Loucy (cell line): Measurements from ENCODE around the gene NKG7.

Experiments
- CTCF ChIP-seq: fragments of 200-600 bp; sonication (generic); conservative IDR thresholded peaks from 2 replicates; pipeline ENCODE4 v1.5.1; 2014; ENCODE audit warnings: mild to moderate bottlenecking, antibody characterized with exemption, low read length
- EZH2phosphoT487 ChIP-seq: fragments of 200-600 bp; IDR thresholded peaks from 2 replicates; pipeline ENCODE4 v1.6.1; 2018; ENCODE audit warnings: antibody characterized with exemption, mild to moderate bottlenecking, moderate library complexity, borderline replicate concordance

- no peak for TF ChIP-seq CTCF
- TF ChIP-seq EZH2phosphoT487, result no peak
Measured at GRCh38 chr19:51339313-51339686, 33.2 kb downstream of the NKG7 start.
